Ovary (tissue), 9 donors: Measurements from ENCODE around the gene ENGASE. TPM values are rescaled to one million over a fixed set of nuclear protein-coding genes. Genes with fewer than 3 reads are reported as not detected.

Experiments
- DNase-seq, 5 donors: peaks; one replicate each; pipeline ENCODE4 v3.0.0-alpha.2; 2019 to 2020
- H3K27ac ChIP-seq, 2 donors: fragments of 200-600 bp; one replicate each; pipeline versions ENCODE4 v1.5.1 to v1.8.0; 2019 to 2022
- H3K27me3 ChIP-seq: fragments of 200-600 bp; one replicate; pipeline ENCODE4 v1.8.0; 2022
- H3K36me3 ChIP-seq: fragments of 200-600 bp; sonication (generic); one replicate; pipeline ENCODE4 v1.5.1; 2019
- H3K4me1 ChIP-seq: one replicate; pipeline ENCODE4 v1.8.1; 2013; ENCODE audit warnings: mild to moderate bottlenecking, moderate library complexity; ENCODE audit not compliant: insufficient read depth
- H3K4me3 ChIP-seq: fragments of 200-600 bp; sonication (generic); one replicate; pipeline ENCODE4 v1.5.1; 2017
- H3K9me3 ChIP-seq, 2 donors: fragments of 200-600 bp in 1 of 2; sonication (generic) in 1 of 2; one replicate each; pipeline versions ENCODE4 v1.5.1 to v1.8.1; 2013 to 2019; ENCODE audit warnings: mild to moderate bottlenecking in 1 of 2, moderate library complexity in 1 of 2
- CTCF ChIP-seq, 3 donors: fragments of 450-650 bp in 2 of 3; fragments of 200-600 bp in 1 of 3; IDR thresholded peaks; one replicate each; pipeline versions ENCODE4 v1.5.1 to v1.8.0; 2016 to 2022; ENCODE audit warnings: antibody characterized with exemption in 3 of 3, mild to moderate bottlenecking in 1 of 3
- EP300 ChIP-seq: sonication (generic); formaldehyde crosslinking; IDR thresholded peaks from one replicate; pipeline ENCODE4 v1.6.1; 2017; ENCODE audit warnings: antibody characterized with exemption
- POLR2A ChIP-seq: fragments of 450-650 bp; IDR thresholded peaks from one replicate; pipeline ENCODE4 v1.6.1; 2017; ENCODE audit warnings: antibody characterized with exemption, mild to moderate bottlenecking, moderate library complexity
- WGBS, 3 donors: extraction: QIAGEN DNeasy Blood & Tissue Kit in 1 of 3; methylation state at CpG; one replicate each; pipeline versions ENCODE4 v1.1.5 to v1.1.7; 2013 to 2017; 5-methylcytosine and 5-hydroxymethylcytosine counted together
- intact Hi-C, 4 donors: fragments of 100-400 bp; cut with DNase I; formaldehyde crosslinking; loops; one replicate each; pipeline versions ENCODE4 v1.11.0 to v1.15.1; 2022 to 2023
- polyA plus RNA-seq, 2 donors: library from polyadenylated mRNA; stranded (reverse); fragments of 200-250 nt in 1 of 2; fragments of 350-450 nt in 1 of 2; fragmentation: Illumina TruSeq in 1 of 2; extraction: RNeasy Lipid Tissue Mini Kit (QIAGEN cat#74804) in 1 of 2; gene quantifications; one replicate each; pipeline ENCODE4 v1.2.3, GENCODE V29; 2013 to 2014
- total RNA-seq, 7 donors: library from RNA; depleted of rRNA in 2 of 7; stranded (reverse); fragments of >200 nt in 2 of 7; fragmentation: NEBNext Ultra II Directional in 3 of 7; extraction: Animal tissue kit (Norgen Biotek cat#: 25700) in 3 of 7; gene quantifications; one replicate each; pipeline versions ENCODE4 v1.1.0 to v1.2.4, GENCODE V29; 2016 to 2023
- donor health status: DM: no; HTN: no; CAD: no; lungs with moderate emphysema.
- donor health status: DM: no; HTN: no; CAD: no.
- donor health status: Bipolar disorder and iron deficiency.
- donor health status: DM: yes; HTN: yes; CAD: no.
- donor health status: DM: no; HTN: no; CAD: no.
- donor health status: DM: yes; HTN: yes; CAD: no.

Gene ENGASE
- total and polyA plus RNA-seq, 9 donors: 6.0 to 61.5 (median 39.7) TPM

- Histone ChIP-seq H3K4me1 (peaks cover 8% of the 10 kb centered on the region), H3K27me3 (no peaks in the 10 kb centered on the region), H3K27ac (no peak overlapping the region), H3K4me3 (no peak overlapping the region), H3K9me3 (no peaks in the 10 kb centered on the region), H3K36me3 (no peaks in the 10 kb centered on the region)
- 91 to 92% (median 92%) methylated on average over 6 of the region's 6 CpGs for WGBS, 3 donors
- TF ChIP-seq POLR2A (no peak), EP300 (no peak), CTCF (IDR thresholded peaks at IDR 0.05) (no peak)
- DNase-seq: peak in 1 of 5 donors; percentile 17
- intact Hi-C loops: no loop called here
Observed at GRCh38 chr17:79035686-79036085, 38.9 kb upstream of the ENGASE start.

- H3K27me3 ChIP-seq: no peaks in the 10 kb centered on the region
- no peak overlapping the region for H3K4me3 ChIP-seq
- no peak overlapping the region for H3K27ac ChIP-seq
- peak in 1 of 5 donors; percentile 5 for DNase-seq
- no peaks in the 10 kb centered on the region for H3K36me3 ChIP-seq
- 94 to 98% (median 95%) methylated on average over 6 of the region's 6 CpGs for WGBS, 3 donors
- TF ChIP-seq CTCF (IDR thresholded peaks at IDR 0.05) (no peak), EP300 (no peak), POLR2A (no peak)
- no peaks in the 10 kb centered on the region for H3K9me3 ChIP-seq
- intact Hi-C loops: no loop called here
- peaks cover 8% of the 10 kb centered on the region for H3K4me1 ChIP-seq
Observed at GRCh38 chr17:79036181-79036580, 38.4 kb upstream of the ENGASE start.

- H3K4me3 ChIP-seq: no peak overlapping the region
- no peak for DNase-seq
- intact Hi-C loops: no loop called here
- no peak for TF ChIP-seq CTCF (IDR thresholded peaks at IDR 0.05)
- no peak for TF ChIP-seq EP300
- no peak for TF ChIP-seq POLR2A
- H3K36me3 ChIP-seq: no peaks in the 10 kb centered on the region
- peaks cover 8% of the 10 kb centered on the region for H3K4me1 ChIP-seq
- H3K27ac ChIP-seq: no peak overlapping the region
- 79 to 81% (median 80%) methylated on average over 3 of the region's 3 CpGs for WGBS, 3 donors
- no peaks in the 10 kb centered on the region for H3K9me3 ChIP-seq
- H3K27me3 ChIP-seq: no peaks in the 10 kb centered on the region
Observed at GRCh38 chr17:79036596-79036995, 38.0 kb upstream of the ENGASE start.

GRCh38 chr17:79038545-79039135, 36.0 kb upstream of the ENGASE start:
- Histone ChIP-seq H3K4me1 (peaks cover 9% of the 10 kb centered on the region), H3K27me3 (no peaks in the 10 kb centered on the region), H3K27ac (no peak overlapping the region), H3K36me3 (no peaks in the 10 kb centered on the region), H3K9me3 (no peaks in the 10 kb centered on the region), H3K4me3 (no peak overlapping the region)
- peak in 1 of 5 donors; percentile 45 for DNase-seq
- TF ChIP-seq CTCF (IDR thresholded peaks at IDR 0.05) (no peak), EP300 (peak; percentile 50)
- WGBS, 3 donors: 60 to 88% (median 78%) methylated on average over 8 of the region's 8 CpGs
- intact Hi-C loops: loop anchor here in 1 of 4 donors (2.0 kb wide), 1 partner anchor 46 kb away; no protein-coding TSS in a partner anchor
